Esophagus squamous epithelium (tissue), 4 donors: ENCODE results near the gene CELF2.

ENCODE experiments used
- POLR2A ChIP-seq, 4 donors: fragments of 450-650 bp; IDR thresholded peaks; one replicate each; pipeline ENCODE4 v1.6.1; 2017; ENCODE audit warnings: antibody characterized with exemption in 4 of 4, mild to moderate bottlenecking in 4 of 4, moderate library complexity in 3 of 4
- TF ChIP-seq, protein P1 (sequence below), 6 experiments: fragments of 450-650 bp in 4 of 6; fragments of 200-600 bp in 2 of 6; sonication (generic) in 2 of 6; IDR thresholded peaks; one replicate each; pipeline ENCODE4 v1.5.1; 2016 to 2019; ENCODE audit warnings: antibody characterized with exemption in 6 of 6, mild to moderate bottlenecking in 4 of 6, moderate library complexity in 4 of 6

DNA sequence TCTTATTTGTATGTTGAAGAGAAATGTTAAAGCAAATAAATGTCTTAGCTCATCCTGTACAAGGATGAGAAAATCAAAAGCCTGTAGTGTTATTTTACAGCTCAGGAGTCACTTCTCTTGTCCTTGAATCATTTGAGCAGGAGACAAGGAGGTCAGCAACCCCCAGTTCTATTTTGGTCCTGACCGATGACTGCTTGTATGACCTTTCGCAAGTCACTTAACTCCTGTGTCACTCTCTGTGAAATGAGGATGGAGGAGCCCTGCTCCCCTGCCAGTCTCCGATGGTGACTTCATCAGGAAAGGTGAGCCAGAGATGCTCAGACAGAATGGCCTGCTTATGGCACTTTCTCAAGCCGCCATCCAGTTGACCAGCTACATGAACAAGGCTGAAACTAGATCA is 101.0 kb downstream of the CELF2 start:
- TF ChIP-seq, protein P1, sequence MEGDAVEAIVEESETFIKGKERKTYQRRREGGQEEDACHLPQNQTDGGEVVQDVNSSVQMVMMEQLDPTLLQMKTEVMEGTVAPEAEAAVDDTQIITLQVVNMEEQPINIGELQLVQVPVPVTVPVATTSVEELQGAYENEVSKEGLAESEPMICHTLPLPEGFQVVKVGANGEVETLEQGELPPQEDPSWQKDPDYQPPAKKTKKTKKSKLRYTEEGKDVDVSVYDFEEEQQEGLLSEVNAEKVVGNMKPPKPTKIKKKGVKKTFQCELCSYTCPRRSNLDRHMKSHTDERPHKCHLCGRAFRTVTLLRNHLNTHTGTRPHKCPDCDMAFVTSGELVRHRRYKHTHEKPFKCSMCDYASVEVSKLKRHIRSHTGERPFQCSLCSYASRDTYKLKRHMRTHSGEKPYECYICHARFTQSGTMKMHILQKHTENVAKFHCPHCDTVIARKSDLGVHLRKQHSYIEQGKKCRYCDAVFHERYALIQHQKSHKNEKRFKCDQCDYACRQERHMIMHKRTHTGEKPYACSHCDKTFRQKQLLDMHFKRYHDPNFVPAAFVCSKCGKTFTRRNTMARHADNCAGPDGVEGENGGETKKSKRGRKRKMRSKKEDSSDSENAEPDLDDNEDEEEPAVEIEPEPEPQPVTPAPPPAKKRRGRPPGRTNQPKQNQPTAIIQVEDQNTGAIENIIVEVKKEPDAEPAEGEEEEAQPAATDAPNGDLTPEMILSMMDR (IDR thresholded peaks at IDR 0.05): no peak
- no peak for TF ChIP-seq POLR2A (IDR thresholded peaks at IDR 0.05)
